HG03571 (cell line): ENCODE data around the gene PSME1.

Source experiments
- ATAC-seq: cut with Tn5 transposase; IDR thresholded peaks from one replicate; pipeline ENCODE4 v1.9.1; 2021; ENCODE audit not compliant: unreplicated experiment

Gene PSME1

GRCh38 chr14:24186831-24187538 lies 51.0 kb downstream of the PSME1 start:
- ATAC-seq = no peak

DNA sequence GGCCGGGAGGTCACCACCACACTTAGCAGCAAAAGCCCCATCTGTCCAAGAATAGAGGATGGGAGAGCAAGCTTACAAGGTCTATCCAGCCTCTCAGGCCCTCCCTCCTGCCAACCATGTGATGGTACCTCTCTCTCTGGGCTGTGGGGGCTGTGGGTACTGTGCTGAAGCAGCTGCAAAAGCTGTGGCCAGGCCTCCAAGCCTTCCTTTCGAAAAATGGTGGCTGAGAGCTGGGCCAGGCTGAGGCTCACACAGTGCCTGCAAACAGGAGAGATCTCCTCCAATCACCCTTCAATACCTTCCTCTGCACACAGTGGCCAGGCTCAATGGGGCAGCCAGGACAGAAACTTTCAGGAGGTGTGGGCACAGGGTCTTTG lies 51.5 kb downstream of the PSME1 start:
- ATAC-seq = no peak
